HCT116 (cell line): ENCODE results near the gene SH3RF2. TPM values are rescaled to one million over a fixed set of nuclear protein-coding genes. Genes with fewer than 3 reads are reported as not detected.

ENCODE experiments used
- ATAC-seq: fragments of 200-7000 bp; cut with Tn5 transposase; 2 replicates; pipeline ENCODE4 v1.9.1; 2020; ENCODE audit warnings: mild to moderate bottlenecking, moderate library complexity
- BruUV-seq: library from RNA; stranded (reverse); fragments of 400-500 nt; replicated peaks from 2 replicates; lab custom pipeline; 2021; lab: Mats Ljungman, UMichigan
- CTCF ChIA-PET: fragments of 300-600 bp; sonication (Branson Sonifier 250); formaldehyde crosslinking; loops from one replicate; lab custom pipeline; 2021; ENCODE audit warnings: antibody characterized with exemption; lab: Charles Lee
- POLR2A ChIA-PET: fragments of 300-600, 350-600 bp; sonication (Branson Sonifier 250); formaldehyde crosslinking; loops from one replicate; lab custom pipeline; 2021; ENCODE audit warnings: antibody characterized with exemption; lab: Charles Lee
- RAD21 ChIA-PET, 2 experiments: fragments of 300-600 bp; sonication (Branson Sonifier 250); formaldehyde crosslinking; loops; one replicate each; lab custom pipeline; 2023; ENCODE audit warnings: low total read pairs in 2 of 2; ENCODE audit not compliant: uncharacterized antibody in 2 of 2, unreplicated experiment in 2 of 2, low non-redundant PET in 1 of 2; lab: Charles Lee
- DNase-seq: peaks from one replicate; pipeline ENCODE4 v3.0.0-alpha.2; 2010; ENCODE audit warnings: low read depth, low spot score
- H2AFZ ChIP-seq: fragments of 200-600 bp; shearing (Covaris generic), sonication (generic); 2 replicates; pipeline ENCODE4 v1.6.1; 2017; ENCODE audit warnings: low read depth, mixed run types, mixed read lengths, antibody characterized with exemption, low read length; ENCODE audit not compliant: poor library complexity, severe bottlenecking
- H3K27ac ChIP-seq: 2 replicates; pipeline ENCODE4 v1.5.1; 2012; ENCODE audit warnings: low read depth, low read length
- H3K27me3 ChIP-seq: fragments of 200-600 bp; sonication (generic); 2 replicates; pipeline ENCODE4 v1.6.1; 2016; ENCODE audit warnings: mixed run types, low read length, mixed read lengths; ENCODE audit not compliant: insufficient read depth
- H3K36me3 ChIP-seq, 2 experiments: fragments of 200-500 bp in 1 of 2; fragments of 200-600 bp in 1 of 2; sonication (Bioruptor generic) in 1 of 2; sonication (generic) in 1 of 2; 2 replicates each; pipeline versions ENCODE4 v1.5.1 to v1.6.1; 2014 to 2016; ENCODE audit warnings: low read length in 2 of 2, inconsistent platforms in 1 of 2, mixed read lengths in 1 of 2, mixed run types in 1 of 2; ENCODE audit not compliant: insufficient read depth in 2 of 2, control insufficient read depth in 1 of 2
- H3K4me1 ChIP-seq, 2 experiments: fragments of 200-600 bp in 1 of 2; sonication (generic) in 1 of 2; 2 replicates each; pipeline versions ENCODE4 v1.5.1 to v1.6.1; 2012 to 2017; ENCODE audit warnings: low read length in 2 of 2, inconsistent platforms in 1 of 2, mild to moderate bottlenecking in 1 of 2, mixed read lengths in 1 of 2, mixed run types in 1 of 2, moderate library complexity in 1 of 2; ENCODE audit not compliant: insufficient read depth in 2 of 2, control insufficient read depth in 1 of 2
- H3K4me2 ChIP-seq: fragments of 200-600 bp; sonication (generic); 2 replicates; pipeline ENCODE4 v1.6.1; 2017; ENCODE audit warnings: mixed run types, low read length, mixed read lengths
- H3K4me3 ChIP-seq, 2 experiments: fragments of 200-600 bp in 1 of 2; sonication (generic) in 1 of 2; replicated peaks in 1 of 2; 2 replicates each; pipeline ENCODE4 v1.5.1; 2011 to 2016; ENCODE audit warnings: low read length in 2 of 2, control low read depth in 1 of 2, low read depth in 1 of 2, mild to moderate bottlenecking in 1 of 2, mixed read lengths in 1 of 2, mixed run types in 1 of 2
- H3K79me2 ChIP-seq: fragments of 200-600 bp; sonication (generic); 2 replicates; pipeline ENCODE4 v1.6.1; 2017; ENCODE audit warnings: mild to moderate bottlenecking, mixed run types, low read length, moderate library complexity, mixed read lengths; ENCODE audit not compliant: insufficient read depth
- H3K9ac ChIP-seq: fragments of 200-600 bp; sonication (generic); 2 replicates; pipeline ENCODE4 v1.6.1; 2016; ENCODE audit warnings: low read length, mixed read lengths
- H3K9me2 ChIP-seq: fragments of 200-600 bp; sonication (generic), shearing (Covaris generic); 2 replicates; pipeline ENCODE4 v1.6.1; 2017; ENCODE audit warnings: mixed run types, mild to moderate bottlenecking, moderate library complexity; ENCODE audit not compliant: insufficient read depth
- H3K9me3 ChIP-seq, 2 experiments: fragments of 200-500 bp in 1 of 2; fragments of 200-600 bp in 1 of 2; sonication (Bioruptor generic) in 1 of 2; sonication (generic) in 1 of 2; 2 replicates each; pipeline ENCODE4 v1.6.1; 2014 to 2017; ENCODE audit warnings: low read length in 2 of 2, mixed read lengths in 2 of 2, inconsistent platforms in 1 of 2, low read depth in 1 of 2, mild to moderate bottlenecking in 1 of 2, mixed run types in 1 of 2, moderate library complexity in 1 of 2; ENCODE audit not compliant: control insufficient read depth in 1 of 2, insufficient read depth in 1 of 2
- H4K20me1 ChIP-seq: fragments of 200-600 bp; sonication (generic), shearing (Covaris generic); 2 replicates; pipeline ENCODE4 v1.6.1; 2017; ENCODE audit warnings: mixed run types, mild to moderate bottlenecking, moderate library complexity; ENCODE audit not compliant: insufficient read depth
- CBX3 ChIP-seq: IDR thresholded peaks from 2 replicates; pipeline ENCODE4 v1.6.1; 2012; ENCODE audit warnings: low read depth
- CEBPB ChIP-seq: IDR thresholded peaks from 2 replicates; pipeline ENCODE4 v1.6.1; 2012; ENCODE audit warnings: low read depth
- CTCF ChIP-seq, 3 experiments: fragments of 200-600 bp in 1 of 3; sonication (generic) in 1 of 3; IDR thresholded peaks in 2 of 3; conservative IDR thresholded peaks in 1 of 3; 2 replicates each; pipeline ENCODE4 v1.5.1; 2012 to 2017; ENCODE audit warnings: low read depth in 2 of 3, low read length in 2 of 3, antibody characterized with exemption in 1 of 3, borderline replicate concordance in 1 of 3, control low read depth in 1 of 3, mild to moderate bottlenecking in 1 of 3, mixed read lengths in 1 of 3, mixed run types in 1 of 3, moderate library complexity in 1 of 3; ENCODE audit not compliant: insufficient read depth in 1 of 3
- EGR1 ChIP-seq: IDR thresholded peaks from 2 replicates; pipeline ENCODE4 v1.6.1; 2012; ENCODE audit warnings: low read depth
- ELF1 ChIP-seq: IDR thresholded peaks from 2 replicates; pipeline ENCODE4 v1.6.1; 2012; ENCODE audit warnings: low read depth, borderline replicate concordance
- EZH2phosphoT487 ChIP-seq: fragments of 200-600 bp; IDR thresholded peaks from 2 replicates; pipeline ENCODE4 v1.6.1; 2018; ENCODE audit warnings: antibody characterized with exemption, borderline replicate concordance
- FOSL1 ChIP-seq: IDR thresholded peaks from 2 replicates; pipeline ENCODE4 v1.6.1; 2012; ENCODE audit warnings: low read depth
- JUND ChIP-seq: IDR thresholded peaks from 2 replicates; pipeline ENCODE4 v1.6.1; 2012
- MAX ChIP-seq: IDR thresholded peaks from 2 replicates; pipeline ENCODE4 v1.6.1; 2012
- POLR2A ChIP-seq: IDR thresholded peaks from 2 replicates; pipeline ENCODE4 v1.7.0; 2011; ENCODE audit warnings: borderline replicate concordance; ENCODE audit not compliant: insufficient read depth, insufficient read length; ENCODE audit errors: extremely low read depth
- POLR2AphosphoS5 ChIP-seq: IDR thresholded peaks from 2 replicates; pipeline ENCODE4 v1.6.1; 2011; ENCODE audit warnings: mild to moderate bottlenecking, low read depth, low read length, moderate library complexity
- RAD21 ChIP-seq: IDR thresholded peaks from 2 replicates; pipeline ENCODE4 v1.6.1; 2012; ENCODE audit warnings: low read depth, mild to moderate bottlenecking
- REST ChIP-seq: IDR thresholded peaks from 2 replicates; pipeline ENCODE4 v1.6.1; 2012; ENCODE audit warnings: low read depth
- SIN3A ChIP-seq: IDR thresholded peaks from 2 replicates; pipeline ENCODE4 v1.6.1; 2012; ENCODE audit warnings: low read depth
- TCF7L2 ChIP-seq: IDR thresholded peaks from 2 replicates; pipeline ENCODE4 v1.7.0; 2011; ENCODE audit warnings: borderline replicate concordance, inconsistent platforms; ENCODE audit not compliant: insufficient read depth, insufficient read length; ENCODE audit errors: extremely low read depth
- YY1 ChIP-seq: IDR thresholded peaks from 2 replicates; pipeline ENCODE4 v1.6.1; 2011; ENCODE audit warnings: low read length, low read depth, moderate library complexity, mild to moderate bottlenecking; ENCODE audit not compliant: insufficient replicate concordance; ENCODE audit errors: extremely low read depth
- ZBTB33 ChIP-seq: IDR thresholded peaks from 2 replicates; pipeline ENCODE4 v1.6.1; 2011; ENCODE audit warnings: mild to moderate bottlenecking, low read length, moderate library complexity; ENCODE audit not compliant: insufficient replicate concordance; ENCODE audit errors: extremely low read depth
- ZNF274 ChIP-seq: fragments of 200-500 bp; sonication (Bioruptor generic); IDR thresholded peaks from 2 replicates; pipeline ENCODE4 v1.6.1; 2014; ENCODE audit warnings: mild to moderate bottlenecking, low read depth, low read length, inconsistent platforms
- intact Hi-C: fragments of 100-400 bp; cut with micrococcal nuclease; formaldehyde crosslinking; loops from 2 replicates; pipeline ENCODE4 v1.10.0; 2022
- total RNA-seq: library from RNA; stranded (reverse); gene quantifications from one replicate; pipeline ENCODE4 v1.2.1, GENCODE V29; 2021; ENCODE audit not compliant: unreplicated experiment

The SH3RF2 gene
- total RNA-seq, 1 experiment from 2014 or later: 14.3 TPM

DNA sequence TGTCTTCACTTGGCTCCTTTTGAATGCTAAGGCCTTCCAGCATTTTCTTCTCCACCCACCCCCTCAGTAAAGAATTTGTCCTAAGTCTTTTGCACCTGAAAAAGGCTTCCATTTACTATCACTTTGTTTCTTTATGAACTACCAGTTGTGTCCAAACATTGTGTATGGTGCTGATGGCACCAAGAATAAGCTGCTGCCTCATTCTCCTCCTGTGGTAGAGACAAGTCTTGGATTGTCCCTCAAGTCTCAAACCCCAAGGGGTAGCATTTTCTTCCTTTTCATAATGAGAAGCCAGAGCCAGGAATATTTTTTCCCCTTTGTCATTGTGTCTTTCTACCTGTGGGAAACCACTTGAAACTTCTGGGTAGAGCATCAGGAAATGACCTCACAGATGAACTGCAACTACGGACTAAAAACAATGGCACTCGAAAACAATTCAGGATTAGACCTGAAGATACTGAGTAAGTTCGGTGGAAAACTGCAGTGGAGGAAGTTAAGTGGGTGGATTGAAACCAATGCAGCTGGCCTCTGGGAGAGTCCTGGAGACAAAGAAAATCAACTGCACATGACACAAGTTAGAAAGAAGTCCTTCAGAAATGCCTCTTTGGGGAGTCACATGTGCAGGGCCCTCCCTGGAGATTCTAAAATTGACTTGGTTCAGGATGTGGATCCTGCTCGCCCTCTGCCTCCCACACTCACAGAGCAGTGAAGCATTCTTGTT lies 80.5 kb downstream of the SH3RF2 start:
- H3K36me3 ChIP-seq: no peaks in the 10 kb centered on the region
- POLR2A ChIA-PET: no interaction called here
- no peaks in the 10 kb centered on the region for H3K9me2 ChIP-seq
- RAD21 ChIA-PET: no interaction called here
- BruUV-seq: no TSS peak
- H3K27me3 ChIP-seq: no peaks in the 10 kb centered on the region
- H3K4me3 ChIP-seq: no peak overlapping the region
- H3K9me3 ChIP-seq: no peaks in the 10 kb centered on the region
- no peak overlapping the region for H3K9ac ChIP-seq
- no peak overlapping the region for H3K4me2 ChIP-seq
- no peak for TF ChIP-seq ZNF274
- TF ChIP-seq JUND: no peak
- no peak for TF ChIP-seq CBX3
- no peak for TF ChIP-seq SIN3A
- no peak for TF ChIP-seq MAX
- TF ChIP-seq CTCF (IDR thresholded peaks at IDR 0.05 in 2 of 3, conservative IDR thresholded peaks at IDR 0.05 in 1 of 3; ENCODE audit: borderline replicate concordance in 1 of 3, insufficient read depth in 1 of 3, low read depth in 2 of 3, low read length in 2 of 3): no peak
- no peak for TF ChIP-seq FOSL1
- no peak for TF ChIP-seq YY1
- no peak for TF ChIP-seq CEBPB
- no peak for TF ChIP-seq EZH2phosphoT487
- no peak for TF ChIP-seq ELF1
- no peak for TF ChIP-seq ZBTB33
- TF ChIP-seq RAD21: no peak
- no peak for TF ChIP-seq POLR2A
- TF ChIP-seq TCF7L2: no peak
- no peak for TF ChIP-seq POLR2AphosphoS5
- no peak for TF ChIP-seq REST
- no peak for TF ChIP-seq EGR1
- no peak overlapping the region for H3K27ac ChIP-seq
- no peaks in the 10 kb centered on the region for H3K4me1 ChIP-seq
- H2AFZ ChIP-seq: no peak overlapping the region
- DNase-seq (no peak), ATAC-seq (no peak)
- CTCF ChIA-PET: no interaction called here
- H4K20me1 ChIP-seq: no peaks in the 10 kb centered on the region
- intact Hi-C loops: no loop called here
- H3K79me2 ChIP-seq: no peaks in the 10 kb centered on the region
